Endodermal cell (in vitro differentiated cells): ENCODE data around the gene ZRSR2. TPM values are rescaled to one million over a fixed set of nuclear protein-coding genes. Genes with fewer than 3 reads are reported as not detected.
A peak's percentile ranks its signal among the peaks of the same experiment; 100 is the strongest.
"Not testable (repeated sequence)": the region's sequence is repeated elsewhere in the genome, so short reads cannot be mapped to it uniquely, and the experiment has no call there.

ENCODE experiments used
- DNase-seq: peaks from one replicate; pipeline ENCODE4 v3.0.0-alpha.2; 2017
- H3K27ac ChIP-seq: 2 replicates; pipeline ENCODE4 v1.5.1; 2013; ENCODE audit warnings: mild to moderate bottlenecking, low read depth, low read length, moderate library complexity
- H3K27me3 ChIP-seq: 2 replicates; pipeline ENCODE4 v1.6.1; 2013; ENCODE audit warnings: mild to moderate bottlenecking, low read length, moderate library complexity; ENCODE audit not compliant: insufficient read depth, control insufficient read depth, poor library complexity, severe bottlenecking
- H3K36me3 ChIP-seq: 2 replicates; pipeline ENCODE4 v1.7.0; 2013; ENCODE audit warnings: mild to moderate bottlenecking, low read length, moderate library complexity; ENCODE audit not compliant: control insufficient read depth, insufficient read depth
- H3K4me1 ChIP-seq: one replicate; pipeline ENCODE4 v1.7.0; 2013; ENCODE audit warnings: low read length; ENCODE audit not compliant: control insufficient read depth, insufficient read depth
- H3K4me3 ChIP-seq: 2 replicates; pipeline ENCODE4 v1.5.1; 2013; ENCODE audit warnings: mild to moderate bottlenecking, low read length, moderate library complexity
- H3K9ac ChIP-seq: 2 replicates; pipeline ENCODE4 v1.6.1; 2013; ENCODE audit warnings: mild to moderate bottlenecking, low read length, moderate library complexity; ENCODE audit not compliant: poor library complexity, severe bottlenecking; ENCODE audit errors: extremely low read depth
- H3K9me3 ChIP-seq: 2 replicates; pipeline ENCODE4 v1.6.1; 2013; ENCODE audit warnings: mild to moderate bottlenecking, low read length, moderate library complexity; ENCODE audit not compliant: control insufficient read depth
- H3K27ac Mint-ChIP-seq: 2 replicates; pipeline ENCODE4 v1.8.0; 2020; ENCODE audit warnings: mixed read lengths
- H3K27me3 Mint-ChIP-seq: 2 replicates; pipeline ENCODE4 v1.8.0; 2021; ENCODE audit warnings: mild to moderate bottlenecking, mixed read lengths; ENCODE audit not compliant: insufficient read depth
- H3K36me3 Mint-ChIP-seq: 2 replicates; pipeline ENCODE4 v1.8.0; 2020; ENCODE audit warnings: low read depth, mixed read lengths
- H3K4me1 Mint-ChIP-seq: 2 replicates; pipeline ENCODE4 v1.8.0; 2020; ENCODE audit warnings: mixed read lengths
- H3K4me3 Mint-ChIP-seq: 2 replicates; pipeline ENCODE4 v1.8.0; 2020; ENCODE audit warnings: mild to moderate bottlenecking, moderate library complexity, mixed read lengths
- H3K9me3 Mint-ChIP-seq: 2 replicates; pipeline ENCODE4 v1.8.0; 2020; ENCODE audit warnings: mild to moderate bottlenecking, mixed read lengths
- CTCF ChIP-seq: fragments of 200-600 bp; sonication (generic); conservative IDR thresholded peaks from 2 replicates; pipeline ENCODE4 v1.5.0; 2021; ENCODE audit warnings: antibody characterized with exemption, mild to moderate bottlenecking
- WGBS, 2 experiments: methylation state at CpG; one replicate each; pipeline versions ENCODE4 v1.1.5 to v1.1.7; 2013; ENCODE audit warnings: missing lambda C conversion rate in 2 of 2, mixed read lengths in 1 of 2; ENCODE audit not compliant: insufficient coverage in 1 of 2, insufficient read length in 1 of 2; 5-methylcytosine and 5-hydroxymethylcytosine counted together
- total RNA-seq, 2 donors: library from RNA; stranded (reverse); fragmentation: NEBNext Ultra II Directional in 1 of 2; extraction: Animal tissue kit (Norgen Biotek cat#: 25700) in 1 of 2; gene quantifications; 2 replicates in 1 of 2; 3 replicates in 1 of 2; pipeline ENCODE4 v1.2.1, GENCODE V29; 2021

ZRSR2 gene
- total RNA-seq, 2 donors from 2014 or later: 7.3 to 18.1 TPM

DNA sequence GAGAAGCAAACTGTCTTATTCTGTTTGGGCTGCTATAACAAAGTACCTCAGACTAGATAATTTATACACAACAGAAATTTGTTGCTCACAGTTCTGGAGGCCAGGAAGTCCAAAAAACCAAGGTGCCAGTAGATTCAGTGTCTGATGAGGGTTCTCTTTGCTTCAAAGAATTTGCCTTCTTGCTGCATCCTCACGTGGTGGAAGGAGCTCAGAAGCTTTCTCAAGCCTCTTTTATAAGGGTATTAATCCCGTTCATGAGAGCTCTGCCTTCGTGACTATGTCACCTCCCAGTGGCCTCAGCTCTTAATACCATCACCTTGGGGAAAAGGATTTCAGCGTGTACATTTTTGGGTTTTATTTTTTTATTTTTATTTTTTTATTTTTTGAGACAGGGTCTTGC is 32.1 kb upstream of the ZRSR2 start:
- 88 to 97% methylated on average over 2 to 3 of the region's 4 CpGs for WGBS, 2 experiments
- Histone ChIP-seq H3K27me3 (no peaks in the 10 kb centered on the region), H3K9me3 (peaks cover 1% of the 10 kb centered on the region), H3K9ac (no peak overlapping the region), H3K4me3 (no peak overlapping the region), H3K4me1 (no peaks in the 10 kb centered on the region), H3K36me3 (no peaks in the 10 kb centered on the region), H3K27ac (no peak overlapping the region)
- TF ChIP-seq CTCF: peak; percentile 21
- Mint-ChIP-seq H3K27me3 (no peaks in the 10 kb centered on the region), H3K4me3 (no peak overlapping the region), H3K9me3 (peaks cover 6% of the 10 kb centered on the region), H3K27ac (no peak overlapping the region), H3K4me1 (peaks cover 56% of the 10 kb centered on the region), H3K36me3 (peaks cover 20% of the 10 kb centered on the region)
- no peak for DNase-seq

DNA sequence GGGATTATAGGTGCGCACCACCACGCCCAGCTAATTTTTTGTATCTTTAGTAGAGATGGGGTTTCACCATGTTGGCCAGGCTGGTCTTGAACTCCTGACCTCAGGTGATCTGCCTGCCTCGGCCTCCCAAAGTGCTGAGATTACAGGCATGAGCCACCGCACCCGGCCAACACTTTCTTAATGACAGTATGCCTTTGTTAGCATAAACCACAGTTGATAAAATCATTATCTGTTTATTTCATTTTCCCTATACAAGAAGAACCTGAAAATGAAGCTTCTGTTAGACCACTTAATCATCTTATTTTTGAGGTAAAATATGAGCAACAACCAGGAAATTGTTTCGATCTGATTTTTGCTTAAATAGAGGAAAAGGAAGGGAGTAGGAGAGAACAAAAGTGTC is 30.4 kb upstream of the ZRSR2 start:
- H3K27ac ChIP-seq, H3K9ac ChIP-seq, H3K36me3 ChIP-seq, H3K27ac Mint-ChIP-seq, H3K27me3 Mint-ChIP-seq, H3K4me3 ChIP-seq, DNase-seq, H3K9me3 Mint-ChIP-seq, H3K4me1 ChIP-seq, H3K27me3 ChIP-seq, H3K4me3 Mint-ChIP-seq: not testable (repeated sequence)
- Mint-ChIP-seq H3K4me1 (peaks cover 46% of the 10 kb centered on the region), H3K36me3 (peaks cover 25% of the 10 kb centered on the region)
- WGBS, 2 experiments: 89% methylated on average over 4 of the region's 6 CpGs; no CpG with 5 or more reads in 1 of the 2 experiments
- H3K9me3 ChIP-seq: peaks cover 10% of the 10 kb centered on the region

GRCh38 chrX:15761564-15762191 is 28.6 kb upstream of the ZRSR2 start:
- no peak overlapping the region for H3K4me3 ChIP-seq
- Mint-ChIP-seq H3K4me1 (peaks cover 34% of the 10 kb centered on the region), H3K27me3 (no peaks in the 10 kb centered on the region), H3K9me3 (peaks cover 3% of the 10 kb centered on the region), H3K36me3 (peaks cover 36% of the 10 kb centered on the region), H3K4me3 (no peak overlapping the region), H3K27ac (no peak overlapping the region)
- 76 to 100% methylated on average over 1 to 5 of the region's 8 CpGs for WGBS, 2 experiments
- H3K4me1 ChIP-seq: no peaks in the 10 kb centered on the region
- no peak overlapping the region for H3K27ac ChIP-seq
- peak; percentile 79 for DNase-seq
- no peaks in the 10 kb centered on the region for H3K27me3 ChIP-seq
- peaks cover 10% of the 10 kb centered on the region for H3K9me3 ChIP-seq
- peak; percentile 95 for TF ChIP-seq CTCF
- H3K9ac ChIP-seq: no peak overlapping the region
- H3K36me3 ChIP-seq: peaks cover 3% of the 10 kb centered on the region
